ENCODE measurements around the gene KRT78. TPM values are rescaled to one million over a fixed set of nuclear protein-coding genes. Genes with fewer than 3 reads are reported as not detected.

Gene KRT78
- total and polyA plus RNA-seq, 2 donors (not counting 1 experiment from before 2014, with no cell fraction given): not detected

- Mint-ChIP-seq H3K4me1 (no peaks in the 10 kb centered on the region), H3K4me3 (no peak overlapping the region), H3K27me3 (peaks cover 30% of the 10 kb centered on the region), H3K9me3 (ENCODE audit: insufficient read depth) (no peaks in the 10 kb centered on the region), H3K27ac (no peak overlapping the region)
- ChIA-PET POLR2A (no interaction called here), CTCF (no interaction called here)
- H3K27ac ChIP-seq (ENCODE audit: low read length in 2 of 2): no peak overlapping the region
- no peak overlapping the region for H3K4me3 ChIP-seq (ENCODE audit: control extremely low read depth in 1 of 5, extremely low read depth in 1 of 5, insufficient read depth in 1 of 5, low read depth in 2 of 5, low read length in 4 of 5)
- no peaks in the 10 kb centered on the region for H4K20me1 ChIP-seq (ENCODE audit: control insufficient read depth, insufficient read depth, low read length, poor library complexity, severe bottlenecking)
- no peaks in the 10 kb centered on the region for H3K9me3 ChIP-seq (ENCODE audit: control extremely low read depth in 1 of 3, control insufficient read depth in 2 of 3, insufficient read depth in 1 of 3, low read length in 2 of 3)
- DNase-seq: no peak
- no peaks in the 10 kb centered on the region for H3K4me1 ChIP-seq (ENCODE audit: control insufficient read depth in 2 of 2, insufficient read depth in 2 of 2, low read length in 2 of 2)
- H3K36me3 ChIP-seq (replicated peaks in 1 of 2; ENCODE audit: control extremely low read depth in 1 of 2, control insufficient read depth in 1 of 2, extremely low read depth in 1 of 2, insufficient read depth in 2 of 2, low read length in 1 of 2): no peaks in the 10 kb centered on the region
- no peaks in the 10 kb centered on the region for H3K79me2 ChIP-seq (ENCODE audit: control insufficient read depth, insufficient read depth, low read length)
- TF ChIP-seq EZH2 (IDR thresholded peaks at IDR 0.05; ENCODE audit: borderline replicate concordance, insufficient read depth, low read depth, low read length, poor library complexity, severe bottlenecking) (no peak), CTCF (IDR thresholded peaks at IDR 0.05) (no peak)
- H2AFZ ChIP-seq (ENCODE audit: insufficient read depth, low read depth, low read length, poor library complexity, severe bottlenecking): no peak overlapping the region
- no peak overlapping the region for H3K9ac ChIP-seq (ENCODE audit: low read length)
- intact Hi-C loops (cut with micrococcal nuclease): no loop called here
- H3K4me2 ChIP-seq (replicated peaks; ENCODE audit: low read depth, low read length, poor library complexity, severe bottlenecking): no peak overlapping the region
- ATAC-seq (ENCODE audit: low read depth): no peak
- H3K27me3 ChIP-seq (replicated peaks in 1 of 4; ENCODE audit: control extremely low read depth in 1 of 4, control insufficient read depth in 3 of 4, insufficient read depth in 4 of 4, low read length in 3 of 4): peaks cover 0 to 4% (median 2%) of the 10 kb centered on the region in 4 experiments
Measured at GRCh38 chr12:52797529-52797894, 51.3 kb downstream of the KRT78 start.

GRCh38 chr12:52796839-52797528 lies 51.8 kb downstream of the KRT78 start:
- Histone ChIP-seq H3K27ac (ENCODE audit: low read length in 2 of 2) (no peak overlapping the region), H3K4me3 (ENCODE audit: control extremely low read depth in 1 of 5, extremely low read depth in 1 of 5, insufficient read depth in 1 of 5, low read depth in 2 of 5, low read length in 4 of 5) (no peak overlapping the region), H3K9me3 (ENCODE audit: control extremely low read depth in 1 of 3, control insufficient read depth in 2 of 3, insufficient read depth in 1 of 3, low read length in 2 of 3) (no peaks in the 10 kb centered on the region), H3K4me2 (replicated peaks; ENCODE audit: low read depth, low read length, poor library complexity, severe bottlenecking) (no peak overlapping the region), H3K4me1 (ENCODE audit: control insufficient read depth in 2 of 2, insufficient read depth in 2 of 2, low read length in 2 of 2) (no peaks in the 10 kb centered on the region), H3K79me2 (ENCODE audit: control insufficient read depth, insufficient read depth, low read length) (no peaks in the 10 kb centered on the region), H2AFZ (ENCODE audit: insufficient read depth, low read depth, low read length, poor library complexity, severe bottlenecking) (no peak overlapping the region), H3K9ac (ENCODE audit: low read length) (no peak overlapping the region), H3K36me3 (replicated peaks in 1 of 2; ENCODE audit: control extremely low read depth in 1 of 2, control insufficient read depth in 1 of 2, extremely low read depth in 1 of 2, insufficient read depth in 2 of 2, low read length in 1 of 2) (no peaks in the 10 kb centered on the region), H4K20me1 (ENCODE audit: control insufficient read depth, insufficient read depth, low read length, poor library complexity, severe bottlenecking) (no peaks in the 10 kb centered on the region), H3K27me3 (replicated peaks in 1 of 4; ENCODE audit: control extremely low read depth in 1 of 4, control insufficient read depth in 3 of 4, insufficient read depth in 4 of 4, low read length in 3 of 4) (peaks cover 0 to 3% (median 1%) of the 10 kb centered on the region in 4 experiments)
- intact Hi-C loops (cut with micrococcal nuclease): no loop called here
- no peak for TF ChIP-seq CTCF (IDR thresholded peaks at IDR 0.05)
- no peak for TF ChIP-seq EZH2 (IDR thresholded peaks at IDR 0.05; ENCODE audit: borderline replicate concordance, insufficient read depth, low read depth, low read length, poor library complexity, severe bottlenecking)
- no CpG with 5 or more reads among the region's 3 CpGs for WGBS (ENCODE audit: insufficient coverage)
- no peak for DNase-seq
- ATAC-seq (ENCODE audit: low read depth): no peak
- Mint-ChIP-seq H3K27ac (no peak overlapping the region), H3K4me1 (no peaks in the 10 kb centered on the region), H3K9me3 (ENCODE audit: insufficient read depth) (no peaks in the 10 kb centered on the region), H3K27me3 (peaks cover 28% of the 10 kb centered on the region), H3K4me3 (no peak overlapping the region)
- ChIA-PET CTCF (no interaction called here), POLR2A (no interaction called here)
